GM06990 (cell line): ENCODE results near the gene PKD2L2.
"Not testable (repeated sequence)": the region's sequence is repeated elsewhere in the genome, so short reads cannot be mapped to it uniquely, and the experiment has no call there.

Source experiments
- DNase-seq: peaks from one replicate; pipeline ENCODE4 v3.0.0-alpha.2; 2011; ENCODE audit not compliant: insufficient read length; ENCODE audit errors: extremely low read depth
- H3K27me3 ChIP-seq: replicated peaks from 2 replicates; pipeline ENCODE4 v1.6.0; 2011; ENCODE audit warnings: low read length; ENCODE audit not compliant: control insufficient read depth, insufficient read depth
- H3K36me3 ChIP-seq: 2 replicates; pipeline ENCODE4 v1.5.1; 2011; ENCODE audit warnings: low read length; ENCODE audit not compliant: control insufficient read depth, insufficient read depth
- H3K4me3 ChIP-seq: replicated peaks from 2 replicates; pipeline ENCODE4 v1.5.1; 2011; ENCODE audit warnings: low read depth, mild to moderate bottlenecking, control low read depth, low read length
- TF ChIP-seq, protein P1 (sequence below): IDR thresholded peaks from 2 replicates; pipeline ENCODE4 v1.5.1; 2011; ENCODE audit warnings: low read length, control low read depth, mild to moderate bottlenecking, inconsistent platforms; ENCODE audit not compliant: insufficient read depth, poor library complexity, severe bottlenecking

The PKD2L2 gene

DNA sequence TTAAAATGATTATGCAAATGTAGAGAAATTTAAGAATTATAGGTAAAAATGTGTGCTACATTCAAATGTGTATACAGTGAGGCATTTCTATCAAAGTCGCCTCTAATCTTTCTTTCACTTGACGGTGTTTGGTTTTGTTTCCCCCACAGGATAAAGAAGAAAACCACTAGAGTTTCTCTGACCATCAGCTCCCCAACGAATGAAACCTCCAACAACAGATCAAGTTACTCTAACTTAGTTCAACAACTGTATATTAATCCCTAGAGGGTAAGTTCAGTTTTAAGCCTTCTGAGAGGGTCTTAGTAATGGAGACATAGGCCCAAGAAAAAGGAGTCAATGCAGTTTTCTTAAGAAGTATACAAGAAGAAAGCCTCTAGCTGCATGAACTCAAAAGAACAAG is 33.1 kb upstream of the PKD2L2 start:
- TF ChIP-seq, protein P1, sequence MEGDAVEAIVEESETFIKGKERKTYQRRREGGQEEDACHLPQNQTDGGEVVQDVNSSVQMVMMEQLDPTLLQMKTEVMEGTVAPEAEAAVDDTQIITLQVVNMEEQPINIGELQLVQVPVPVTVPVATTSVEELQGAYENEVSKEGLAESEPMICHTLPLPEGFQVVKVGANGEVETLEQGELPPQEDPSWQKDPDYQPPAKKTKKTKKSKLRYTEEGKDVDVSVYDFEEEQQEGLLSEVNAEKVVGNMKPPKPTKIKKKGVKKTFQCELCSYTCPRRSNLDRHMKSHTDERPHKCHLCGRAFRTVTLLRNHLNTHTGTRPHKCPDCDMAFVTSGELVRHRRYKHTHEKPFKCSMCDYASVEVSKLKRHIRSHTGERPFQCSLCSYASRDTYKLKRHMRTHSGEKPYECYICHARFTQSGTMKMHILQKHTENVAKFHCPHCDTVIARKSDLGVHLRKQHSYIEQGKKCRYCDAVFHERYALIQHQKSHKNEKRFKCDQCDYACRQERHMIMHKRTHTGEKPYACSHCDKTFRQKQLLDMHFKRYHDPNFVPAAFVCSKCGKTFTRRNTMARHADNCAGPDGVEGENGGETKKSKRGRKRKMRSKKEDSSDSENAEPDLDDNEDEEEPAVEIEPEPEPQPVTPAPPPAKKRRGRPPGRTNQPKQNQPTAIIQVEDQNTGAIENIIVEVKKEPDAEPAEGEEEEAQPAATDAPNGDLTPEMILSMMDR, result no peak
- H3K36me3 ChIP-seq, result no peaks in the 10 kb centered on the region
- no peak for DNase-seq
- no peak overlapping the region for H3K4me3 ChIP-seq
- no peaks in the 10 kb centered on the region for H3K27me3 ChIP-seq

DNA sequence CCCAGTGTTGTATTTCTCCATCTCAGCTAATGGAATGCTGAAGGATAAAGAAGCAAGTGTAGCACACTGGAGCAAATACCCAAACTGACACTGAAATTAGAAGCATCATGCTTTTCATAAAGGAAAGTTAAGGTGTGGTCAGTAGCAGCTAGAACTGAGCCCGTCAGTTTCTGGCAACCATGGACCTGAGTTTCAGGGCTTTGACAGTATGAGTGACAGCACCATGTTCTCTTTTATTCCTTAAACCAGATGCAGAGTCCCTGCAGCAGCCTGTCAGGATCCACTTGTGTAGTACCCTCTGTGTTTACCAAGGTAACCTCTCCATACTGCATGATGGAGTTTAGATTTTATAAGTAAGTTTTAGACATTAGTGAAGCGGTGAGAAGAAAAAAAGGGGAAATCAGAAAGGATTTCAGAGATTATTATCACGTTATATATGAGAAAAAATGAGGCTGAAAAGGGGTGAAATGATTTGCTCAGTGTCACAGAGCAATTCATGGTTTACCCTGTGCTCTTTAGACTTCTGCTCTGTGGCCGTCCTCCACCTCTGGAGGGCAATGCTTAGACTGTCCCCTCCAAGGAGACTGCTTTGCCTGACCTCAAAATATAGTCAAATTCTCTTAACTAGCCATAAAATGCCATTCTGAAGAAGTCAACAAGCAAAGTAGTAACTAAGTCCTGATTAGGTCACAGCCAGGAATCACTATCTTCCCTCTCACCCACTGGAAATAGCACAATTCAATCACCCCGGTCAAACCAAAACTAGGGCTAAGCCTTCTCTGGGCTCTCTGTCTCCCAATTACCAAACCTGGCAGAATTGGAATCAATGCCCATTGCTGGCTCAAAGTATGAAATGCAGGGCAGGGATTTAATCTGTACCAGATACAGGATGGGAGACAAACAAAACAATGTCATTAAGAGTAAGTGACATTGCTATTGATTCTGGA is 32.1 kb upstream of the PKD2L2 start:
- no peaks in the 10 kb centered on the region for H3K36me3 ChIP-seq
- TF ChIP-seq, protein P1, result no peak
- H3K4me3 ChIP-seq, result no peak overlapping the region

DNA sequence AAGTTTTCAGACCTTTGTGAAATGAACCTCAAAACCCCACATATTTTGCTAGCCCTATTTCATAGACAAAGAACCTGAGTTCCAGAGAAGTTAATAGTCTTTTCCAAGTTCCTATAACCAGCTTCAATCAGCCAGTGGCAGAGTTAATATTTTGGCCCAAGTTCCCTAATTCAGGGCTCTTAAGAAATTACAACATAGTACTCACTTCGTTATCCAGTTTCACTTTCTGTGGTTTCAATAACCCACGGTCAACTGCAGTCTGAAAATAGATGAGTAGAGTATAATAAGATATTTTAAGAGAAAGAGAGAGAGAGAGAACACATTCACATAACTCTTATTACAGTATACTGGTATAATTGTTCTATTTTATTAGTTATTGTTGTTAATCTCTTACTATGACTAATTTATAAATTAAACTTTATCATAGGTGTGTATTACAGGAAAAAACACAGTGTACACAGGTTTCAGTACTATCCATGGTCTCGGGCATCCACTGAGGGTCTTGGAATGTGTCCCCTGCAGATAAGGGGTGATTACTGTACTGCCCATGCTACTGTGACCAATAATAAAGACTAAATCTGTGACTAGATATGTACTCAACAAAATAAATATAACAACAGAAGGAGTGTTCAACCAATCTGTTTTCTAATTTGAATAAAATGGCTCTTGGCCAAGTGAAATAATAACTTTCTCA is 30.9 kb upstream of the PKD2L2 start:
- H3K36me3 ChIP-seq, result no peaks in the 10 kb centered on the region
- no peaks in the 10 kb centered on the region for H3K27me3 ChIP-seq
- peak; percentile 67 for DNase-seq
- TF ChIP-seq, protein P1, result no peak
- H3K4me3 ChIP-seq, result no peak overlapping the region

More for the DNA sequence above, 32.1 kb upstream of the PKD2L2 start:
- DNase-seq, result no peak
- H3K27me3 ChIP-seq, result no peaks in the 10 kb centered on the region

DNA sequence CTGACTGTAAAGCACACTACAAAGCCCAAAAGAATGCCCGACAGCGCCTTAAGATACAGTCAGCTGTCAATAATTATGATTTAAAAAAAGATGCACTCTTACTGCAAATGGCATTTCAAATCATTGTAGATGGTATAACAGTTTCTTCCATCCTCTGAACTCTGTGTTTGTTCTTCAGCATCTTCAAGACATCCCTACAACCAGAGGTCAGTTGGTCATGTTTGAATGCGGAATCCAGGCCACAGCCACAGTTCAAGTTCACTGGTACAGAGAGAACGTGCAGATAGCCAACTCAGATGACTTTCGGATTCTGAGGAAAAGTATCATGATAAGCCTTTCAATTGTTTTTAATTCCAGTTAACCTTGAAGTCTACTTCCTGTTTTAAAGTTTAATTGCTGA is 30.3 kb upstream of the PKD2L2 start:
- Histone ChIP-seq H3K36me3 (no peaks in the 10 kb centered on the region), H3K4me3 (no peak overlapping the region), H3K27me3 (no peaks in the 10 kb centered on the region)
- DNase-seq, result no peak
- TF ChIP-seq, protein P1, result no peak

DNA sequence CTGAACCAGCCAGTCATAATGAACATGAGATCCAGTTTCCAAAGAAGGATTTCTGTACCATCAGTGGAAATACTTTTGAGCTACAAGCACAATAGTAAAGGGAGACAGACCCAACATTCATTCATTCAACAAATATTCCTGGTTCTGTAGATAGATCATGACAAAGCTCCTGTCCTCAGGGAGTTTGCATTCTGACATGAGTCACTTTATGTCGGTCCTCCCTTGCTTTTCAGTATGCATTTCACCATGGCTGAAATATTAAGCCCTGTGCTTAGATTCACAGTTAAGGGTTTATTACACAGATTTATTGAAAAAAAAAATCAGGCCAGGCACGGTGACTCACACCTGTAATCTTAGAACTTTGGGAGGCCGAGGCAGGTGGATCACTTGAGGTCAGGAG is 27.0 kb upstream of the PKD2L2 start:
- Histone ChIP-seq H3K27me3 (no peaks in the 10 kb centered on the region), H3K36me3 (no peaks in the 10 kb centered on the region), H3K4me3 (no peak overlapping the region)
- DNase-seq, result no peak
- TF ChIP-seq, protein P1, result no peak

DNA sequence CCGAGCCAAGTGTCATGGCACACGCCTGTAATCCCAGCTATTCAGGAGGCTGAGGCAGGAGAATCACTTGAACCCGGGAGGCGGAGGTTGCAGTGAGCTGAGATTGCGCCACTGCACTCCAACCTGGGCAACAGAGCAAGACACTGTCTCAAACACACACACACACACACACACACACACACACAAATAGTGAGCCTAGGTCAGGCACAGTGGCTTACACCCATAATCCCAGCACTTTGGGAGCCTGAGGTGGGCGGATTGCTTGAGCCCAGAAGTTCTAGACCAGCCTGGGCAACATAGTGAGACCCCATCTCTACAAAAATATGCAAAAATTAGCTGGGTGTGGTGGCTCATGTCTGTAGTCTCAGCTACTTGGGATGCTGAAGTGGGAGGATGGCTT is 25.6 kb upstream of the PKD2L2 start:
- H3K27me3 ChIP-seq, DNase-seq, H3K4me3 ChIP-seq, H3K36me3 ChIP-seq: not testable (repeated sequence)
